ENCODE measurements around the gene CENPP.

CENPP gene

DNA sequence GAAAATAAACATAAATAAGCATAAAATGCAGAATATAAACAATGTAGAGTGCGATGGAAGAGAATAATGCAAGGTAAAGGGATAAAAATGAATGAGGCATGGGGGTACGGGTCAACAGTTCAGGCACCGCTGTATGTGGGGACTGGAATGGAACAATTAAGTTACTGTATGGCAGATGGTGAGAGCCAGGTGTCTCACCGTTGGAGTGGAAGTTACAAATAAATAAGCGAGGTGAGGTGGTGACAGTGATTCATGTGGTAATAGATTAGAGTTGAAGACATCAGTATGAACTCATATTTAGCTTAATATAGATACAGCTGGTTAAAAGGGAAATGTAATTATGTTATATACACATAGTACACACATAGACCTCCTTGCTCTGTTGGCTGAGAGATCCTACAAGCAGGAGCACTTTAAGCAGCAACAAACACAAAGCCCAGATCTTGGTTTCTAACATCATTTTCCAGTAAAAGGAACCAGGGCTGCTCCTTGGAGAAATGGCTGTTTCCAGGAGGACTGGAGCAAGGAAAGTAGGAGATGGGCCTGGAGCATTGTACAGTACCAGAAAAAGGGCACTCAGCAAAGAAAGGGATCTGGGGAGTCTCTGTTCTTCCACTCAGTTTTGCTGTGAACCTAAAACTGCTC, 100.9 kb downstream of the CENPP start:
- H3K4me3 ChIP-seq (ENCODE audit: low read depth, low read length), result no peak overlapping the region
- no peak for DNase-seq (ENCODE audit: low read depth)
- TF ChIP-seq, protein P1, sequence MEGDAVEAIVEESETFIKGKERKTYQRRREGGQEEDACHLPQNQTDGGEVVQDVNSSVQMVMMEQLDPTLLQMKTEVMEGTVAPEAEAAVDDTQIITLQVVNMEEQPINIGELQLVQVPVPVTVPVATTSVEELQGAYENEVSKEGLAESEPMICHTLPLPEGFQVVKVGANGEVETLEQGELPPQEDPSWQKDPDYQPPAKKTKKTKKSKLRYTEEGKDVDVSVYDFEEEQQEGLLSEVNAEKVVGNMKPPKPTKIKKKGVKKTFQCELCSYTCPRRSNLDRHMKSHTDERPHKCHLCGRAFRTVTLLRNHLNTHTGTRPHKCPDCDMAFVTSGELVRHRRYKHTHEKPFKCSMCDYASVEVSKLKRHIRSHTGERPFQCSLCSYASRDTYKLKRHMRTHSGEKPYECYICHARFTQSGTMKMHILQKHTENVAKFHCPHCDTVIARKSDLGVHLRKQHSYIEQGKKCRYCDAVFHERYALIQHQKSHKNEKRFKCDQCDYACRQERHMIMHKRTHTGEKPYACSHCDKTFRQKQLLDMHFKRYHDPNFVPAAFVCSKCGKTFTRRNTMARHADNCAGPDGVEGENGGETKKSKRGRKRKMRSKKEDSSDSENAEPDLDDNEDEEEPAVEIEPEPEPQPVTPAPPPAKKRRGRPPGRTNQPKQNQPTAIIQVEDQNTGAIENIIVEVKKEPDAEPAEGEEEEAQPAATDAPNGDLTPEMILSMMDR (conservative IDR thresholded peaks at IDR 0.05; ENCODE audit: low read depth, low read length), result no peak

DNA sequence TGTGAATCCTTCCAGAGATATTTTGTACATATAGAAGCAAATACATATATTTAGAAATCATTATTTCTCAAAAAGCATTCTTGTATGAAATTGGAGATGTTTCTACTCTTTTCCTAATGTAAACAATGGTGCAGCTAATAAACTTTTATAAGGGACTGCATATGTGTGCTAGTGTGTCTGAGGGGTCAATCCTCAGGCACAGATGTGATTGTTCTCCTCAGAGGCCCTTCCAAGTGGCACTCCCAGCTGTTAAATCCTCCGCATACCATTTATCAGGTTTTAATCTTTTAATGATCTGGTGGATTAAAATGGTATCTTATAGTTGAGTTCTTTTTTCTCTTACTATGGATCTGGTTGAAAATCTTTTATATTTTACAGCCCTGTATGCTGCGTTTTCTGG, 104.1 kb downstream of the CENPP start:
- H3K4me3 ChIP-seq (ENCODE audit: low read depth, low read length), result no peak overlapping the region
- TF ChIP-seq, protein P1 (conservative IDR thresholded peaks at IDR 0.05; ENCODE audit: low read depth, low read length), result no peak
- no peak for DNase-seq (ENCODE audit: low read depth)

DNA sequence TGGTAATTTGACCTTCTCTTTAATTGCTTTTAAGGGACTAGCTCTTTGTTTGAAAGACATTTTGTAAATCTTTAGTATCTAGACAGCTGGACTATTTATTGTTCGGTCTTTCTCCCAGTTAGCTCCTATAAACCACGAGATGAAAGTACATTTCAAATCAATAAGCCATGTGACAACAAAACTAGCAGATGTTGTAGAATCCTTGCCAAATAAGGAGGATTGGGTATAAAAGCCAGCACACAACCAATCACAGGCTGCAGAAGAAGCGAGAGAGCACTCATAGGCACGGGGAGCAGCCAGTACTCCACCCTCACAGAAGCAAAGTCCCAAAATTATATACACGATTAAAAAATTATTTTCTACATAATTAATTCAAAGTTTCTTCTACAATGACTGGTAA, 106.6 kb downstream of the CENPP start:
- TF ChIP-seq, protein P1 (conservative IDR thresholded peaks at IDR 0.05; ENCODE audit: low read depth, low read length), result no peak
- DNase-seq (ENCODE audit: low read depth), result no peak
- H3K4me3 ChIP-seq (ENCODE audit: low read depth, low read length), result no peak overlapping the region

DNA sequence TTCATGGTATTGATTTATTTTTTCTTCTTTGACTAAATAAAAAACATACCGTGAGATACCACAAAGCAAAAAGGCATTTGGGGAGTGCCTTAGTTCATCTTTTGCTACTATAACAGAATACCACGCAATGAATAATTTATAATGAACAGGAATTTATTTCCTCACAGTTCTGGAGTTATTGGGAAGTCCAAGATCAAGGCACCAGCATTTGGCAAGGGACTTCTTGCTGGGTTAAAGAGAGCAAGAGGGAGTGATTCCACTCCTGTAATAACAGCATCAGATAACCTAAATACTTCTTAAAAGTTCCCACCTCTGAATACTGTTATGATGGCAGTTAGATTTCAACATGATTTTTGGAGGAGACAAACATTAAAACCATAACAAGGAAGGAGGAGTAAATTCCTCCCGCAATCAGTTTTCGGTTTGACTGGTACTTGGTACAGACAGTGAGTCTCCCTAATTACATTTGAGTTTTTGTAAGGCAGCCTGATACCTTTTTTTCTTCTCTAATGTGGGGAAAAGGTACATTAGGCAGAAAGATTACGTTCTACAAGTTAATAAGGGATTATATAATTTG, 107.3 kb downstream of the CENPP start:
- no peak for DNase-seq (ENCODE audit: low read depth)

DNA sequence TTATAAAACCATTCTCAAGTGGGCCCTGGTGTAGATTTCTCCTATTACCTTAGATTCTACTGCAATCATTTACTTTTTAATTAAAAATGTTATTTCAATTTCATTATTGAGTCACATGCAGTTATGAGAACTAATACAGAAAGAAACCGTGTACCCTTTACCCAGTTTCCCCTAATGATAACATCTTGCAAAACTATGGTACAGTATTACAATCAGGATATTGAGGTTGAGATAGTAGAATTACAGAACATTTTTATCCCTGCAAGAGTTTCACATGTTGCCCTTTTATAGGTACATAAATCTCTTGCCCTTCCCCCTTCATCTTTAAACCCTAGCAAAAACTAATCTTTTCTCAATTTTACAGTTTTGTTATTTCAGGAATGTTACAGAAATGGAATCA, 109.5 kb downstream of the CENPP start:
- TF ChIP-seq, protein P1 (conservative IDR thresholded peaks at IDR 0.05; ENCODE audit: low read depth, low read length), result no peak
- no peak for DNase-seq (ENCODE audit: low read depth)

More for the DNA sequence above, 107.3 kb downstream of the CENPP start:
- no peak overlapping the region for H3K4me3 ChIP-seq (ENCODE audit: low read depth, low read length)
- TF ChIP-seq, protein P1 (conservative IDR thresholded peaks at IDR 0.05; ENCODE audit: low read depth, low read length), result no peak

DNA sequence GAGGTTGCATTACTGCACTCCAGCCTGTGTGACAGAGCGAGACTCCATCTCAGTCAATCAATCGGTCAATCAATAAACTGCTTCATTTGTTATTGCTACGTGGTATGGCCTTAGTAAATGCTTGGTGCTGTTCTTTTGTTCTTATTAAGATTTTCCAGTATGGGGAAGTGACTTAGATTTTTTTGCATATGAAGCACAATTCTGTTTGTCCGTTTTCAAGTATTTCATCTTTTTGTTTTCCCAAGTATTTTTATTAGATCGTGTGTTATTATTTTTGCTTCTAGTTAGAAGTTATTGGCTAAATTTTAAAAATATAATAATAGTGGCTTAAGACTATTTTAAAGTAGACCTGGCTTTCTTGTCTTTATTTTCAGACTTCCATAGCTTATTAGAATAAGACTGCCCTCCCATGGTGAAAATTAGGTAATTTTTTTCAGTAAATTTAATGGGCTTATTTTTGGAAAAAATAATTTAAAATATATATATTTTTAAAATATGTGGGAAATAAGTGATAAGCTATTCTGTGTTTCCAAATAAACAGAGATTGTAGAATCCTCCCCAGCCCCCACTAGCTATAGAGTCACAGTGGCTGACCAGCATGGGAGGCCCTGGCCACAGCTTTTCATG, 113.3 kb downstream of the CENPP start:
- H3K4me3 ChIP-seq (ENCODE audit: low read depth, low read length), result no peak overlapping the region
- TF ChIP-seq, protein P1 (conservative IDR thresholded peaks at IDR 0.05; ENCODE audit: low read depth, low read length), result no peak
- DNase-seq (ENCODE audit: low read depth), result peak; percentile 63

More for the DNA sequence above, 109.5 kb downstream of the CENPP start:
- H3K4me3 ChIP-seq (ENCODE audit: low read depth, low read length), result no peak overlapping the region
